GM12878 (cell line): Measurements from ENCODE around the gene ADNP2.

Experiments
- CTCF ChIP-seq, 3 experiments: IDR thresholded peaks in 2 of 3; conservative IDR thresholded peaks in 1 of 3; 2 replicates each; pipeline ENCODE4 v1.5.1; 2011; ENCODE audit warnings: low read depth in 3 of 3, low read length in 3 of 3, mild to moderate bottlenecking in 3 of 3, control low read depth in 2 of 3, moderate library complexity in 2 of 3, inconsistent platforms in 1 of 3, mixed read lengths in 1 of 3; ENCODE audit not compliant: control insufficient read depth in 2 of 3, insufficient read depth in 1 of 3; ENCODE audit errors: extremely low read depth in 1 of 3
- HCFC1 ChIP-seq: fragments of 150-350 bp; IDR thresholded peaks from 2 replicates; pipeline ENCODE4 v1.6.1; 2014; ENCODE audit warnings: low read length
- JUNB ChIP-seq: IDR thresholded peaks from 2 replicates; pipeline ENCODE4 v1.6.1; 2016; ENCODE audit warnings: antibody characterized with exemption, mild to moderate bottlenecking
- POLR2A ChIP-seq: IDR thresholded peaks from 2 replicates; pipeline ENCODE4 v1.6.1; 2011; ENCODE audit warnings: low read depth, mild to moderate bottlenecking, low read length
- RUNX3 ChIP-seq: IDR thresholded peaks from 2 replicates; pipeline ENCODE4 v1.6.1; 2012; ENCODE audit warnings: low read length, inconsistent platforms

GRCh38 chr18:80187956-80188642, 79.0 kb downstream of the ADNP2 start:
- no peak for TF ChIP-seq CTCF (IDR thresholded peaks at IDR 0.05 in 2 of 3, conservative IDR thresholded peaks at IDR 0.05 in 1 of 3; ENCODE audit: control insufficient read depth in 2 of 3, extremely low read depth in 1 of 3, insufficient read depth in 1 of 3, low read depth in 3 of 3, low read length in 3 of 3)
- TF ChIP-seq RUNX3 = no peak
- TF ChIP-seq HCFC1 = no peak
- TF ChIP-seq JUNB = no peak
- no peak for TF ChIP-seq POLR2A
